Activated B cell treated with CpG ODN at 0.5 μM for 24 hours (primary cell): ENCODE results near the gene MFNG. TPM values are rescaled to one million over a fixed set of nuclear protein-coding genes. Genes with fewer than 3 reads are reported as not detected.

Experiments used
- ATAC-seq: fragments of 200-7000 bp; cut with Tn5 transposase; one replicate; pipeline ENCODE4 v1.10.0; 2021; ENCODE audit warnings: low read depth, mild to moderate bottlenecking, moderate library complexity
- CTCF ChIA-PET: fragments of 350-600 bp; sonication (Branson Sonifier 250); formaldehyde crosslinking; loops from one replicate; lab custom pipeline; 2021; ENCODE audit warnings: antibody characterized with exemption; lab: Charles Lee
- POLR2A ChIA-PET: fragments of 350-600 bp; sonication (Branson Sonifier 250); formaldehyde crosslinking; loops from one replicate; lab custom pipeline; 2021; ENCODE audit warnings: antibody characterized with exemption; lab: Charles Lee
- DNase-seq: peaks from one replicate; pipeline ENCODE4 v3.0.0; 2022
- H3K27ac Mint-ChIP-seq: one replicate; pipeline ENCODE4 v1.8.0; 2020; ENCODE audit warnings: mixed read lengths
- H3K27me3 Mint-ChIP-seq: one replicate; pipeline ENCODE4 v1.8.0; 2021; ENCODE audit warnings: mixed read lengths
- H3K36me3 Mint-ChIP-seq: one replicate; pipeline ENCODE4 v1.8.0; 2021; ENCODE audit warnings: low read depth, mixed read lengths
- H3K4me1 Mint-ChIP-seq: one replicate; pipeline ENCODE4 v1.8.0; 2021; ENCODE audit warnings: mixed read lengths
- H3K4me3 Mint-ChIP-seq: one replicate; pipeline ENCODE4 v1.8.0; 2020; ENCODE audit warnings: mild to moderate bottlenecking, mixed read lengths
- H3K9me3 Mint-ChIP-seq: one replicate; pipeline ENCODE4 v1.8.0; 2020; ENCODE audit warnings: mixed read lengths
- CTCF ChIP-seq: fragments of 200-600 bp; IDR thresholded peaks from one replicate; pipeline ENCODE4 v1.8.0; 2022; ENCODE audit warnings: antibody characterized with exemption, mild to moderate bottlenecking
- intact Hi-C: fragments of 100-400 bp; cut with micrococcal nuclease; formaldehyde crosslinking; loops from one replicate; pipeline ENCODE4 v1.15.1; 2024
- total RNA-seq: library from RNA; stranded (reverse); gene quantifications from 2 replicates; pipeline ENCODE4 v1.2.3, GENCODE V29; 2022

MFNG gene
- total RNA-seq, 1 donor from 2014 or later = 90.6 TPM

DNA sequence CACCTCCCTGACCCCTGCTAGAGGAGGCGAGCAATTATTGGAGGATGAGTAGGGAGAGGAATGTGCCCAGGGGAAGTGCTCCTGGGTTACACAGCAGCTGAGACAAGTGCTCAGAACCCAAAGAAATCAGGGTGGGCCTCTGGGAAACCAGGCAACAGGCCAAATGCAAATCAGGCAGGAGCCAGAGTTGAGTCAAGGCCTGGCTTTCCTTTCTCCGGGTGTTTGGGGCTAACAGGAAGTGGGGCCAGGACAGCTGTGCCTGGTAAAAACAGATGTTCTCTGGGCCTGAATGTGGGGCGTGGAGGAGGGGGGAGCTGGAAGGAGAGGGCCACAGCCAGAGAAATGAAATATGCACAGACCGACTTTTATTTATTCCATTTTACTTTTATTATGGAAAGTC, 22.0 kb downstream of the MFNG start:
- Mint-ChIP-seq H3K4me1 (peaks cover 13% of the 10 kb centered on the region), H3K9me3 (no peaks in the 10 kb centered on the region), H3K36me3 (peaks cover 40% of the 10 kb centered on the region), H3K27ac (no peak overlapping the region), H3K4me3 (no peak overlapping the region), H3K27me3 (no peaks in the 10 kb centered on the region)
- ChIA-PET POLR2A (no interaction called here), CTCF (no interaction called here)
- DNase-seq (no peak), ATAC-seq (no peak)
- intact Hi-C loops = no loop called here
- no peak for TF ChIP-seq CTCF

DNA sequence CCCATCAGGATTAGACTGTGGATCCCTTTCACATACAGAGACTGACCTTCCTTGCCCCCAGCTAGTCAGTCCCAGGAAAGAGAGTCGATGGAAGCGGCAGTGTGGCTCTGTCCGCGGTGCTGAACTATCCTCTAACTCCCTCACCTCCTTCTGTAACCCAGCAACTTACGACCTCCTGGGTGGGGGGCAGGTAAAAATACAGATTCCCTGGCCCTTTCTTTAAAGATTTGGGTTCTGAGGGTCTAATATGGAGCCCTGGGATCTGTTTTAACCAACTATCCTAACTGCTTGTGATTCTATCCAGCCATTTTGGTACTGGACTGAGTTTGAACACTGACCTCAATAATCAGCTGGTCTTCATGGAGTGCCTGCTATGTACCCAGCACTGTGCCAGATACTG, 23.2 kb downstream of the MFNG start:
- Mint-ChIP-seq H3K4me3 (no peak overlapping the region), H3K27me3 (no peaks in the 10 kb centered on the region), H3K4me1 (peaks cover 8% of the 10 kb centered on the region), H3K27ac (no peak overlapping the region), H3K36me3 (peaks cover 35% of the 10 kb centered on the region), H3K9me3 (no peaks in the 10 kb centered on the region)
- ATAC-seq = no peak
- intact Hi-C loops = no loop called here
- DNase-seq = no peak
- ChIA-PET POLR2A (no interaction called here), CTCF (no interaction called here)
- TF ChIP-seq CTCF = no peak

GRCh38 chr22:37462436-37462835, 23.7 kb downstream of the MFNG start:
- CTCF ChIA-PET = interaction anchor here (0.7 kb wide), 1 partner anchor 418 kb away, joined by 3 read pairs; no protein-coding TSS in a partner anchor
- H3K36me3 Mint-ChIP-seq = peaks cover 35% of the 10 kb centered on the region
- no peak for TF ChIP-seq CTCF
- intact Hi-C loops = no loop called here
- ATAC-seq = no peak
- POLR2A ChIA-PET = no interaction called here
- no peak overlapping the region for H3K4me3 Mint-ChIP-seq
- no peak for DNase-seq
- peaks cover 7% of the 10 kb centered on the region for H3K4me1 Mint-ChIP-seq
- no peaks in the 10 kb centered on the region for H3K9me3 Mint-ChIP-seq
- no peak overlapping the region for H3K27ac Mint-ChIP-seq
- no peaks in the 10 kb centered on the region for H3K27me3 Mint-ChIP-seq

DNA sequence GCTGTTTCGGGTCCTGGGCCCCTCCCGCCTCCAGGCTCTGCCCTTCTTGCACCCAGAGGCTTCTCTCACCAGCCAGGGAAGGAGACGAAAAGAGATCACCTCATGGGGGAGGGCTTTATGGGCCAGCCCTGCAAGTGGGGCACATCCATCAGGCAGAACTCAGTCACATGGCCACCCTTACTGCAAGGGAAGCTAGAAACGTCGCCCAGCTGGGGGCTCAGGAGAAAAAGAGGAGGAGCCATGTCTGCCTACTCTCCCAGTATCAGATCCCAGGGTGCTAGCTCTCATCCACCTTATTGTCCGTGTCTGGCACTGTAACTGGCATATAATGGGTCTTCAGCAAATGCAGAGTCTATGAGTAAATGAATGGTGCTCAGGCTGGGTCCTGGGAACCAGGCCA, 24.2 kb downstream of the MFNG start:
- Mint-ChIP-seq H3K4me1 (peaks cover 7% of the 10 kb centered on the region), H3K27me3 (no peaks in the 10 kb centered on the region), H3K27ac (no peak overlapping the region), H3K9me3 (no peaks in the 10 kb centered on the region), H3K4me3 (no peak overlapping the region), H3K36me3 (peaks cover 36% of the 10 kb centered on the region)
- ChIA-PET CTCF (interaction anchor here (0.7 kb wide), 1 partner anchor 418 kb away, joined by 3 read pairs; no protein-coding TSS in a partner anchor), POLR2A (no interaction called here)
- ATAC-seq (no peak), DNase-seq (no peak)
- intact Hi-C loops = no loop called here
- no peak for TF ChIP-seq CTCF

GRCh38 chr22:37460684-37461083, 25.5 kb downstream of the MFNG start:
- no peak for DNase-seq
- Mint-ChIP-seq H3K4me3 (no peak overlapping the region), H3K36me3 (peaks cover 27% of the 10 kb centered on the region), H3K27me3 (no peaks in the 10 kb centered on the region), H3K4me1 (peaks cover 7% of the 10 kb centered on the region), H3K27ac (no peak overlapping the region), H3K9me3 (no peaks in the 10 kb centered on the region)
- no peak for TF ChIP-seq CTCF
- POLR2A ChIA-PET = no interaction called here
- intact Hi-C loops = no loop called here
- no peak for ATAC-seq
- CTCF ChIA-PET = no interaction called here
